SK-N-SH (cell line): ENCODE results near the gene FOXA2.

ENCODE experiments used
- CHD2 ChIP-seq: fragments of 150-350 bp; IDR thresholded peaks from 2 replicates; pipeline ENCODE4 v1.6.1; 2018; ENCODE audit warnings: low read length; ENCODE audit not compliant: partially characterized antibody
- EP300 ChIP-seq, 2 experiments: IDR thresholded peaks; 2 replicates each; pipeline versions ENCODE4 v1.4.0 to v1.6.1; 2012; ENCODE audit warnings: borderline replicate concordance in 1 of 2, low read depth in 1 of 2, low read length in 1 of 2
- EZH2phosphoT487 ChIP-seq: fragments of 200-600 bp; sonication (generic); IDR thresholded peaks from 2 replicates; pipeline ENCODE4 v1.6.1; 2017; ENCODE audit warnings: low read depth, mixed run types, mild to moderate bottlenecking, antibody characterized with exemption, moderate library complexity, borderline replicate concordance
- POLR2AphosphoS5 ChIP-seq: IDR thresholded peaks from 2 replicates; pipeline ENCODE4 v1.6.1; 2012; ENCODE audit warnings: low read depth, low read length
- TAF1 ChIP-seq: IDR thresholded peaks from 2 replicates; pipeline ENCODE4 v1.6.1; 2012; ENCODE audit warnings: low read depth, mild to moderate bottlenecking, low read length, moderate library complexity, borderline replicate concordance
- TF ChIP-seq, protein P1 (sequence below): IDR thresholded peaks from 2 replicates; pipeline ENCODE4; 2012
- TF ChIP-seq, protein P2 (sequence below): fragments of 200-600 bp; sonication (generic); IDR thresholded peaks from 2 replicates; pipeline ENCODE4 v1.6.1; 2017; ENCODE audit warnings: antibody characterized with exemption, mild to moderate bottlenecking, moderate library complexity

DNA sequence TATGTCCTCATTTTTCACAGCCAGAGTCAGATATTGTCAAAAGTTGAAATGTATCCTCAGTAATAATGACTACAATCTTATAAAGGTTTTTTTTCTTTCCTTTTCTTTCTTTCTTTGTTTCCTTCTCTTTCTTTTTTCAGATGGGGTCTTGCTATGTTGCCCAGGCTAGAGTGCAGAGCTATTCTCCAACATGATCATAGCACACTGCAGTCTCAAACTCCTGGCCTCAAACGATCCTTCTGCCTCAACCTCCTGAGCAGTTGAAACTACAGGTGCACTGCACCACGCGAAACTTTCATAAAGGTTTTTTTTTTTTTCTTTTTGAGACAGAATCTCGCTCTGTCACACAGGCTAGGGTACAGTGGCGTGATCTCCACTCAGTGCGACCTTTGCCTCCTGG lies 31.1 kb upstream of the FOXA2 start:
- TF ChIP-seq POLR2AphosphoS5 (no peak), EP300 (IDR thresholded peaks at IDR 0.05; ENCODE audit: borderline replicate concordance in 1 of 2, low read depth in 1 of 2, low read length in 1 of 2) (no peak), EZH2phosphoT487 (no peak), CHD2 (no peak), TAF1 (no peak)
- TF ChIP-seq, protein P1, sequence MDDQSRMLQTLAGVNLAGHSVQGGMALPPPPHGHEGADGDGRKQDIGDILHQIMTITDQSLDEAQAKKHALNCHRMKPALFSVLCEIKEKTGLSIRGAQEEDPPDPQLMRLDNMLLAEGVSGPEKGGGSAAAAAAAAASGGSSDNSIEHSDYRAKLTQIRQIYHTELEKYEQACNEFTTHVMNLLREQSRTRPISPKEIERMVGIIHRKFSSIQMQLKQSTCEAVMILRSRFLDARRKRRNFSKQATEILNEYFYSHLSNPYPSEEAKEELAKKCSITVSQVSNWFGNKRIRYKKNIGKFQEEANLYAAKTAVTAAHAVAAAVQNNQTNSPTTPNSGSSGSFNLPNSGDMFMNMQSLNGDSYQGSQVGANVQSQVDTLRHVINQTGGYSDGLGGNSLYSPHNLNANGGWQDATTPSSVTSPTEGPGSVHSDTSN = no peak
- TF ChIP-seq, protein P2, sequence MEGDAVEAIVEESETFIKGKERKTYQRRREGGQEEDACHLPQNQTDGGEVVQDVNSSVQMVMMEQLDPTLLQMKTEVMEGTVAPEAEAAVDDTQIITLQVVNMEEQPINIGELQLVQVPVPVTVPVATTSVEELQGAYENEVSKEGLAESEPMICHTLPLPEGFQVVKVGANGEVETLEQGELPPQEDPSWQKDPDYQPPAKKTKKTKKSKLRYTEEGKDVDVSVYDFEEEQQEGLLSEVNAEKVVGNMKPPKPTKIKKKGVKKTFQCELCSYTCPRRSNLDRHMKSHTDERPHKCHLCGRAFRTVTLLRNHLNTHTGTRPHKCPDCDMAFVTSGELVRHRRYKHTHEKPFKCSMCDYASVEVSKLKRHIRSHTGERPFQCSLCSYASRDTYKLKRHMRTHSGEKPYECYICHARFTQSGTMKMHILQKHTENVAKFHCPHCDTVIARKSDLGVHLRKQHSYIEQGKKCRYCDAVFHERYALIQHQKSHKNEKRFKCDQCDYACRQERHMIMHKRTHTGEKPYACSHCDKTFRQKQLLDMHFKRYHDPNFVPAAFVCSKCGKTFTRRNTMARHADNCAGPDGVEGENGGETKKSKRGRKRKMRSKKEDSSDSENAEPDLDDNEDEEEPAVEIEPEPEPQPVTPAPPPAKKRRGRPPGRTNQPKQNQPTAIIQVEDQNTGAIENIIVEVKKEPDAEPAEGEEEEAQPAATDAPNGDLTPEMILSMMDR = no peak
